ENCODE results near the gene TSPO. TPM values are rescaled to one million over a fixed set of nuclear protein-coding genes. Genes with fewer than 3 reads are reported as not detected.

Gene TSPO
- total and polyA plus RNA-seq, 2 of the 8 experiments (the other 6 are each of a cell fraction or from before 2014, with no cell fraction given), result 19.9 to 51.5 TPM

DNA sequence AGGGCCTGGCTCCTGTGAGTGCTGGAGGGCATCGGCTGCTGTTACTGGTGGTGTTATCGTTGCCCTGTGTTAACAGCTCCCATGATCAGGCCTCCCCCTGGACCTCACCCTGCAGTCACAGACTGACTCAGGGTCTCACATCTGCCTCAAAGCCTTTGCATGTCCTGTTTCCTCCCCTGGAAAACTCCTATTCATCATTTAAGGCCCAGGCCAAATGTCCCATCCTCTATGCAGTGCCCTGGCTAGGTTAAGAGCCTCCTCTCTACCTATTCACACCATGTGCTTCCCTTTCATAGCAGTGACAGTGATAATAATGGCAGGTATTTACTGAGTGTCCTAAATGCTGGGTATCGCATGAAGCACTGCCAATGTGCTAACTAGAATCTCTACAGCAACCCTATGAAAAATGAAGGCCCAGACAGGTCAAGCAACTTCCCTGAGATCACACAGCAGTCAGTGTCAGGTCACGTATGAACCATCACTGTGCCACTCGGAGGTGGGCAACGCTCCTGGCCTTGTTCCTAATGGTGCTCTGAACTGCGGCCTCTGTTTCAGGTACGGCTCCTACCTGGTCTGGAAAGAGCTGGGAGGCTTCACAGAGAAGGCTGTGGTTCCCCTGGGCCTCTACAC, 9.3 kb downstream of the TSPO start:
- no peak overlapping the region for H3K4ac ChIP-seq (replicated peaks; ENCODE audit: insufficient read length, low read depth, low read length)
- H2BK5ac ChIP-seq (ENCODE audit: low read depth, low read length), result no peak overlapping the region
- H3K18ac ChIP-seq (ENCODE audit: extremely low read depth, low read length), result no peak overlapping the region
- no peaks in the 10 kb centered on the region for H3K79me2 ChIP-seq (ENCODE audit: control insufficient read depth in 1 of 2, insufficient read depth in 2 of 2, low read length in 2 of 2)
- H2BK120ac ChIP-seq (replicated peaks; ENCODE audit: low read depth, low read length), result no peak overlapping the region
- no peaks in the 10 kb centered on the region; a peak in 1 of 7 replicates for H3K27me3 ChIP-seq (replicated peaks in 1 of 4; ENCODE audit: control insufficient read depth in 3 of 4, extremely low read depth in 1 of 4, insufficient read depth in 3 of 4, low read length in 3 of 4)
- ChIA-PET POLR2A (ENCODE audit: partially characterized antibody) (interaction anchor here (0.6 kb wide), 1 partner anchor 717 kb away, joined by 3 read pairs; no protein-coding TSS in a partner anchor), CTCF (ENCODE audit: partially characterized antibody) (interaction anchor here (0.6 to 1.9 kb wide), 5 partner anchors 27 to 111 kb away, joined by 3 to 6 read pairs (median 3); no protein-coding TSS in a partner anchor)
- no peaks in the 10 kb centered on the region for H3K36me3 ChIP-seq (ENCODE audit: control insufficient read depth in 2 of 4, insufficient read depth in 4 of 4, low read length in 3 of 4)
- no peak overlapping the region for H2AK5ac ChIP-seq (ENCODE audit: low read depth, low read length)
- H4K91ac ChIP-seq (replicated peaks; ENCODE audit: insufficient read length, low read length), result no peak overlapping the region
- no peak overlapping the region for H3K56ac ChIP-seq (replicated peaks; ENCODE audit: insufficient read length, low read depth, low read length)
- no peak overlapping the region for H2BK12ac ChIP-seq (ENCODE audit: low read depth, low read length)
- peaks cover 0 to 8% (median 5%) of the 10 kb centered on the region in 4 experiments; a peak in 4 of 7 replicates for H3K4me1 ChIP-seq (replicated peaks in 1 of 4; ENCODE audit: control insufficient read depth in 3 of 4, insufficient read depth in 4 of 4, low read length in 3 of 4)
- 90% methylated on average over 8 of the region's 8 CpGs; no CpG with 5 or more reads in 1 of the 2 experiments for WGBS, 2 experiments (ENCODE audit: extremely low coverage in 1 of 2, insufficient coverage in 1 of 2, insufficient read length in 1 of 2, insufficient replicate concordance in 2 of 2, low coverage in 1 of 2, low lambda C conversion rate in 2 of 2, missing lambda C conversion rate in 1 of 2)
- H4K8ac ChIP-seq (ENCODE audit: extremely low read depth, insufficient read depth, low read length), result no peak overlapping the region
- no peak overlapping the region for H3K23ac ChIP-seq (ENCODE audit: insufficient read length)
- no peak overlapping the region for H3K27ac ChIP-seq (ENCODE audit: low read depth, low read length)
- H4K5ac ChIP-seq (ENCODE audit: insufficient read length, low read depth, low read length), result no peak overlapping the region
- peaks cover 0 to 4% of the 10 kb centered on the region in 2 experiments for H4K20me1 ChIP-seq (replicated peaks in 1 of 2; ENCODE audit: control insufficient read depth in 1 of 2, insufficient read depth in 2 of 2, low read length in 2 of 2)
- DNase-seq (ENCODE audit: low read depth in 1 of 2, low spot score in 2 of 2), result no peak
- H3K4me2 ChIP-seq (ENCODE audit: insufficient read depth in 1 of 2, low read depth in 2 of 2, low read length in 2 of 2), result no peak overlapping the region
- no peak overlapping the region for H2AFZ ChIP-seq (ENCODE audit: low read length)
- H3K14ac ChIP-seq (ENCODE audit: insufficient read length), result no peak overlapping the region
- no peak for FAIRE-seq
- H3K9me3 ChIP-seq (ENCODE audit: insufficient read depth in 2 of 2, low read depth in 1 of 2, low read length in 1 of 2), result no peaks in the 10 kb centered on the region
- H2BK15ac ChIP-seq (ENCODE audit: low read length), result no peak overlapping the region
- no peak overlapping the region for H3K4me3 ChIP-seq (ENCODE audit: extremely low read depth in 1 of 4, insufficient read depth in 2 of 4, low read depth in 3 of 4, low read length in 4 of 4)
- no peak overlapping the region for H2BK20ac ChIP-seq (ENCODE audit: low read length)
- no peak overlapping the region for H3K9ac ChIP-seq (replicated peaks in 1 of 4; ENCODE audit: extremely low read depth in 1 of 4, low read depth in 3 of 4, low read length in 3 of 4)
- H3K79me1 ChIP-seq (ENCODE audit: low read depth, low read length), result no peaks in the 10 kb centered on the region
- H3K23me2 ChIP-seq (ENCODE audit: low read depth, low read length), result no peaks in the 10 kb centered on the region
- TF ChIP-seq NANOG (IDR thresholded peaks at IDR 0.05; ENCODE audit: insufficient read depth, low read depth, low read length, poor library complexity, severe bottlenecking), result no peak
- TF ChIP-seq YY1 (IDR thresholded peaks at IDR 0.05; ENCODE audit: low read depth, low read length), result no peak
- no peak for TF ChIP-seq EP300 (IDR thresholded peaks at IDR 0.05; ENCODE audit: borderline replicate concordance in 1 of 2, low read depth in 2 of 2, low read length in 2 of 2)
- TF ChIP-seq TAF7 (optimal IDR thresholded peaks at IDR 0.05; ENCODE audit: borderline replicate concordance, low read depth, low read length), result no peak
- TF ChIP-seq SP1 (IDR thresholded peaks at IDR 0.05; ENCODE audit: low read depth, low read length), result no peak
- TF ChIP-seq CBX8 (IDR thresholded peaks at IDR 0.05; ENCODE audit: borderline replicate concordance, low read depth, low read length), result no peak
- no peak for TF ChIP-seq CHD2 (IDR thresholded peaks at IDR 0.05; ENCODE audit: low read length)
- no peak for TF ChIP-seq EZH2 (IDR thresholded peaks at IDR 0.05; ENCODE audit: low read depth, low read length, severe bottlenecking)
- no peak for TF ChIP-seq RXRA (IDR thresholded peaks at IDR 0.05; ENCODE audit: insufficient read depth, low read depth, low read length)
- no peak for TF ChIP-seq ATF2 (IDR thresholded peaks at IDR 0.05; ENCODE audit: low read length)
- TF ChIP-seq EGR1 (IDR thresholded peaks at IDR 0.05; ENCODE audit: borderline replicate concordance, low read depth, low read length), result no peak

All from H1 (cell line).